KG1 (cell line): Measurements from ENCODE around the gene CTSC.
"Not testable (repeated sequence)": the region's sequence is repeated elsewhere in the genome, so short reads cannot be mapped to it uniquely, and the experiment has no call there.

Experiments
- DNase-seq: peaks from one replicate; lab custom pipeline; 2025; lab: John Stamatoyannopoulos, UW

CTSC gene

DNA sequence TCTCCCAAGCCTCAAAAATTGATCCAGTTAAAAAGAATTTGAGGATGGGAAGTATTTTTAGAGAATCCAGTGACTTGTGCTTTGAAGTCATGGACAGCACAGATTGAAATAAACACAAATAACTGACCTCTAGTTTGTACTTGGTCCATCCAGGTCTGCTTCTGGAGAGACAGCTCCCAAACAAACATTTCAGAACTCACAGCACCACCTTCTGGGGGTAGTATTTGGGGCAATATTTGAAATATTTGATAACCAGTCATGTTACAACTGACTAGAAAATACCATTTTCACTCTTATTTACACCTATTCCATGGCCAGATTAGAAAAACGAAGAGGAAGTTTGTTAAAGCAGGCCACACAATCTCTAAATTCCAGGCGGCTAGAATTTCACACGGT, 56.2 kb downstream of the CTSC start:
- no peak for DNase-seq

DNA sequence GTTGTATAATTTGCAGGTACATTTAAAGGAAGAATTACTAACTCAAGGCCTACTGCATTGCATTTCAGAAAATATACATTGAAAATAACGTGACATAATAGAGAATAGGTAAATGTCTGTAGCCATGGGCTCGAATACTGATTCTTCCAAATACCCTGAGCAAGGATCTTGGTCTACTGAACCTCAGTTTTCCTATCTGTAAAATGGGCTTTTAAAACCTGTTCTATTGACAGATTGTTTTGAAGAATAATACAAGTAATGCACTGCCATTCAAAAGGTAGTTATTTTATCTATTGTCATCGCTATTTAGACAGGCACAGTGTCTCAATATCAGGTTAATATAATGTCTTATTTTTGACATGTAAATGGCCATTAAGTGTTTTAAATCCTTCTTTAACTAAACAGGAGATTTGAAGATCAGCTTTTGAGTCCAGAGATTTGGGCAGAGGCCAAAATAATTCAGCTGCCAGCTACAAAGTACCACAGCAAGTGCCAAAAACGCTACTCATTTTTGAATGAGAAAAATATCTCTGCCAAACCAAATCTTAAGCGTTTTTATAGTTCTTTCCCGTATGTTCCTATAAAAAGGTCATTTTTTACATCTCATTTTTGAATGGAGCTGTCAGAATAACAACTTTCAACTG, 56.7 kb downstream of the CTSC start:
- DNase-seq, result no peak

DNA sequence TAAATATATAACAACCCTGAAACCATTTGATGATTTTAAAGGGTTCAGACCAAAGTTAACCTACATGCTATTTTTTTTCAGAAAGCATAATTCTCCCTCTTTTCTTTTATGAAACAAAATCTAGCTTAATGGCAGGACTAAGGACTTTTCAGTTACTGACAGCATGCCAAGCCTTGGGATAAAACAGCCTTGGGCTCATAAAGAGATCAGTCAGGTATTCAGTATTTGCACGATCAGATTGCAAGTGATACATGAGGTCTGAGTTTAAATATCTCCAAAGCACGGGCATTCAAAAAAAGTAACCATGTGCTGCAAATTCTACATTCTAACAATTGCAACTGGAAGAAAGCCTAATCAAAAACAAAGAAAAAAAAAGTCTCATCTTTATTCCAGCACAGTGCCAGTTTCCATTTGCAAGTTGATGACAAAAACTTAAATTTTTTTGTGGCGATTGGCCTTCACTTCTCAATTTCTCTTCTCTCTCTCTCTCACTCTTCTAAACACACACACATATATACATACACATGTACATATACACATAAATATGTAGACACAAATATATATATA, 60.1 kb downstream of the CTSC start:
- DNase-seq, result no peak

- DNase-seq, result no peak
Measured at GRCh38 chr11:88275636-88276035, 61.9 kb downstream of the CTSC start.

DNA sequence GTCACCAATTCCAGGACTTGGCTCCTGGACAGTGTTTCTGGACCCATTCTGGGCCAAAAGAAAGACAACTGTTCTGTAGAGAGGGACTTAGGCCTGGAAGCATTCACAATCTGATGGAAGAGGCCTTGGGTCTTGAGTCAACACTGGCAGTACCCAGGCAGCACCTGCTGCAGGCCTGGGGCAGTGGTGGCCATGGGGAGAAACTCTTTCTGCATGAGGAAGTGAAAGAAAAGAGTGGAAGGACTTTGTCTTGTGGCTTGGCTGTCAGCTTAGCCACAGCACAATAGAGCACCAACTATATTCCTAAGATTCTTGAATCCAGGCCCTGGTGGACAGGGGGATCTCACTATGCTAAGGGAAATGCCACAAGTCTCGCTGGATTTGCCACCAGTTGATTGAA, 70.6 kb downstream of the CTSC start:
- no peak for DNase-seq

DNA sequence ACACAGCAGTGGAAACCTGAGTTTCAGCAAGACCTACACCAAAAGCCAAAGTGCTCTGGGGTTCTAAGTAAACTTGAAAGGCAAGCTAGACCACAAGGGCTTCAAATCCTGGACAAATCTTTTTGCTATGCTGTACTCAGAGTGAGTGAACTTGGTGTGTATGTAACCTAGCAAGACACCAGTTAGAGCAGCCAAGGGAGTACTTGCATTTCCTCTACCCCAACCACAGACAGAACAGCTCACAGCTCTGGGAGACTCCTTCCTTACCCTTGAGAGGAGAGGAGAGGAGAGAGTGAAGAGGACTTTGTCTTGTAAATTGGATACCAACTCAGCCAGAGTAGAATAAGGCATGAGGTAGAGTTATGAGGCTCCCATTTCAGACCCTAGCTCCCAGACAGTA, 71.4 kb downstream of the CTSC start:
- no peak for DNase-seq

DNA sequence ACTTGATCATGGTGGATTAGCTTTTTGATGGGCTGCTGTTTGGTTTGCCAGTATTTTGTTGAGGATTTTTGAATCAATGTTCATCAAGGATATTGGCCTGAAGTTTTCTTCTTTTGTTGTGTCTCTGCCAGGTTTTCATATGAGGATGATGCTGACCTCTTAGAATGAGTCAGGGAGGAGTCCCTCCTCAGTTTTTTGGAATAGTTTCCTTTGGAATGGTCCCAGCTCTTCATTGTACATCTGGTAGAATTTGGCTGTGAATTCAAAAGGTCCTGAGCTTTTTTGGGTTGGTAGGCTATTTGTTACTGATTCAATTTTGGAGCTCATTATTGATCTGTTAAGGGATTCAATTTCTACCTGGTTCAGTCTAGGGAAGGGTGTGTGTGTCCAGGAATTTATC, 78.1 kb downstream of the CTSC start:
- no peak for DNase-seq

DNA sequence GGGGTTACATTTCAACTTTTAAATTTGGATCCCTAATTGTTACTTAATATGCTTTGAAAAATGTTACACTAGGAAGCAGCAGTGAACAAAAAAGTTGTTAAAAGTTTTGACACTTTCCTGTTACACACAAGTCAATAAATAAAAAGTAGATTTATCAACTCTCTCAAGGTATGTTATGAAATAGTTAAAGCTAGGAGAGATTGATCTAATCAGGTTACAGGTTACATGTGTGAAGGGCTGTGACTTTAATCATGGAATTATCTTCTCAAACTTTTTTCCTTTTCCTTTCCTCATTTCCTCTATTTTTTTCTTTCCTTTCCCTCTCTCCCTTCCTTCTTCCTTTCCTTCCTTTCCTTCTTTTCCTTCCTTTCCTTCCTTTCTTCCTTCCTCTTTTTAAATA, 85.3 kb downstream of the CTSC start:
- DNase-seq, result no peak

- no peak for DNase-seq
Measured at GRCh38 chr11:88250566-88251242, 86.8 kb downstream of the CTSC start.

DNA sequence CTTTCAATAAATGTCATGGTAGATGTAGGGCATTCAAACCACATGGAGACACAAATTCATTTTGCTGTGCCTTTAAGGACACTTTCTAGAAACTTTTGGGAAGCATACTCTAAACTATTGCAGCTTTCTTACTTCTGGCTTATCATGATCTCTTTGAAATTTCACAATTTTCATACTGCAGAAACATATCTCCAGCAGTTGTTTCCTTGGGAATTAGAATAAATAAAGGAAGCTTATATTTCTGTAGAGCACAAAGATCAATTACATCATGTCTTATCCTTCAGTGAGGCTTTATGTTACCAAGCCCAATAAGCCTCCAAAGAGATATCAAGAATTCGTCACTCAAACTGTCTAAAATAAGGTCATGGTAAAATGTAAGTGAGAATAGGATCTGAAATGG, 87.8 kb downstream of the CTSC start:
- no peak for DNase-seq

DNA sequence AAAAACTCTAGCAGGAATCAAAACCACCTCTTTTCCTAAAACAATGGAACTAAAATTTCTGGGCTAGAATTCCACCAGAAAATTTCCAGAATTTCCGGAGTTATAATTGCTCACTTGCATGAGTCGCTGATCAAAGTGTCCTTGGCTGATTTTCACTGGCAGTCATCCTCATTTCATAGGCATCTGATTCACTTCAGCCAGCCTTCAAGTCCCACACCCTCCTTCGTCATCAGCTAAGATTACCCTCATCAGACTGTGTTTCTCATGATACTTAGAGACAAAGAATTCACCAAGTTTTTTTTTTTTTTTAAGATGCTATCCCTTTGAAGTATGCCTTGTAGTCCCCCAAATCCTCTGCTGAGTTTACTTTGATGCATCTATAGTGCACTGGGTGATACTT, 90.8 kb downstream of the CTSC start:
- DNase-seq, result no peak

DNA sequence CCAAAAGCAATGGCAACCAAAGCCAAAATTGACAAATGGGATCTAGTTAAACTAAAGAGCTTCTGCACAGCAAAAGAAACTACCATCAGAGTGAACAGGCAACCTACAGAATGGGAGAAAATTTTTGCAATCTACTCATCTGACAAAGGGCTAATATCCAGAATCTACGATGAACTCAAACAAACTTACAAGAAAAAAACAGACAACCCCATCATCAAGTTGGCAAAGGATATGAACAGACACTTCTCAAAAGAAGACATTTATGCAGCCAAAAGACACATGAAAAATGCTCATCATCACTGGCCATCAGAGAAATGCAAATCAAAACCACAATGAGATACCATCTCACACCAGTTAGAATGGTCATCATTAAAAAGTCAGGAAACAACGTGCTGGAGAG, 92.0 kb downstream of the CTSC start:
- DNase-seq, result not testable (repeated sequence)
